GM15510 (cell line): ENCODE results near the gene G2E3.

Experiments
- POLR2A ChIP-seq: IDR thresholded peaks from 3 replicates; pipeline ENCODE4 v1.6.1; 2011; ENCODE audit warnings: borderline replicate concordance; ENCODE audit not compliant: insufficient read length; ENCODE audit errors: extremely low read depth

G2E3 gene

DNA sequence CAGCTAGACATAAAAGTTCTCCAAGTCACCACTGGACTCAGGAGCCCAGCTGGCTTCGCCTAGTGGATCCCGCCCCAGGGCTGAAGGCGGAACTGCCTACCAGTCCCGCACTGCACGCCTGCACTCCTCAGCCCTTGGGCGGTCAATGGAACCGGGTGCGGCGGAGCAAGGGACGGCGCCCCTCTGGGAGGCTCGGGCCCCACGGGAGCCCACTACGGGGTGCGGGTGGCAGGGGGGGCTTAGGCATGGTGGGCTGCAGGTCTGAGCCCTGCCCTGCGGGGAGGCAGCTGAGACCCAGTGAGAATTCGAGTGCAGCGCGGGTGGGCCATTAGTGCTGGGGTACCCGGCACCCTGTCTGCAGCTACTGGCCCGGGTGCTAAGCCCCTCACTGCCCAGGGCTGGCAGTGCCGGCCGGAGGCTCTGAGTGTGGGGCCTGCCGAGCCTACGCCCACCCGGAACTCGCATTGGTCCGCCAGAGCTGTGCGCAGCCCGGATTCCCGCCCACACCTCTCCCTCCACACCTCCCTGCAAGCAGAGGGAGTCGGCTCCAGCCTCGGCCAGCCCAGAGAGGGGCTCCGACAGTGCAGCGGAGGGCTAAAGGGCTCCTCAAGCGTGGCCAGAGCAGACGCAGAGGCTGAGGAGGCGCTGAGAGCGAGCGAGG lies 11.4 kb upstream of the G2E3 start:
- no peak for TF ChIP-seq POLR2A

DNA sequence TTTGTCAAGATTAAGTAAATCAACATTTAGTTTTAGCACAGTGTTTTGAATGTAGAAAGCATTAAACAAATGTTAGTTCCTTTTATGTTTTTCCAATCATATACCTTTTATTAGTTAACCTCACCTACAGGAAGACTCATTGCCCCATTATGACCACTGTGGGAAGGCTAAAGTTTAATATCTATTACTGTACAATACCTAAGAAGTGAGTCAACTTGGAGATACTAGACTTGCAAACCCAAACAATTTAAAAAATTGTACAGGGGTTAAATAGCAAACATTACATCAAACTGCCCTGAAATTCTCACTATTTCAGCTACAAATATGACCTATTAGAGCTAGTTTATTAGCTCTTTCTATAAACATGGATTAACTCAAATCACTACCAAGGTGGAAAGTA lies 8.6 kb upstream of the G2E3 start:
- TF ChIP-seq POLR2A: no peak

DNA sequence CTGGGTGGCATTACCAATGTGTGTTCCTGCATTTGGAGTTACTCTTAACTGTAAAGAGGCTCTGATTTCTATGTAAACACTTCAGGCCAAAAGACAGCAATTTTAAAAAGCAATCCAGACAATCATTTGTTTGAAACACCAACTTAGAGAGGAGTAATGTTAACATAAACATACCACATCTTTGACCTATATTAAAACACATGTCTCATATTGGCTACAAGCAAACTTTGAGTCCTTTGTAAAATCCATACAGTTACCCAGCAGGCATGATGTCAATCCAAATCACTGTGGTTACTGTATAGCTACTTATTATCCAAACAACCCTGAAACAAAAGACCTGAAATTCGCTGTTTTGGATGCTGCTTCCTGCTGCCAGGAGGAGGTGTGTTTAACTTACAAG lies 7.5 kb upstream of the G2E3 start:
- no peak for TF ChIP-seq POLR2A

DNA sequence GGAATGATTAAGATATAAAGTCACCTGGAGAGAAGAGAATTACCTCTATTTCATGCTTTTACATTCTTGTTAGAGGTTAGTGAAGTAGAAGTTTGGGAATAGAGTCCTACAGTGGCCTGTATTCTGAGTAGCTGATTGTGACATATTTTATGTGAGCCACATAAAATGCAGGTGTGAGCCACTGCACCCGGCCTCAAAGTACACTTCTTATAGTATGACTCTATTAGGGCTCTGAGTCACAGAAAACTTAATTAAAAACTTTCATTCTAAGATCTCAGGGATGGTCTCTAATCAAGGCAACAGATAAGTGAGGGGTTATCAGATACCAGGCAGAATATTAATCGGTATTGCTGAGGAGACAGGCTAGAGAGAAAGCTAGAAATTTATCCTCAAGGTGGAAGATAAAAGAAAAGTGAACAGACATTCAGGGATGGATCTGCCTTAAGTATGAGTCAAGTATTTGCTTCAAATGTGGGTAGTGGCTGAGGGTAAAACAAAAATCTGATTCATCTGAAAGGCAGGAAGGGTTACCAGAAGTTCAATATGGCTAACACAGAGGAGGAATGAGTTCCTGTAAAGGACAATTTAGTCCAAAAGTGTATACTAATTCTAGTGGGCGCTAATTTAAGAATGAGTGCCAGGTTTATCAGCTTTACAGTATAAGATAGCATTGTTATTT lies 5.5 kb upstream of the G2E3 start:
- no peak for TF ChIP-seq POLR2A

DNA sequence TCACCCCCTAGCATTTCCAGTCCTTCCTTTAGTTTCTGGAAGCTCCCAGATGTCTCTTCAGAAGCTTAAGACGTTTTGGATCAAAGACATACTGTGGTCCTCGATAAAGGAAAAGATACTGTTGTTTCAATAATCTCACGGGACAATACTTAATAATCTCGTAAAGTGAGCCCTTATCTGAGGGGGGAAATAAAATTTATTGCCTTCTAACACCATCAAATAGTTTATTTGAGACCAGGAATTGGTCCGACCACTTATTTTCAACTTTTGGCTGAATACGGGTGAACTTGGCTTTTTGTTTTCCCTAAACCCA lies 640 bp upstream of the G2E3 start:
- no peak for TF ChIP-seq POLR2A

DNA sequence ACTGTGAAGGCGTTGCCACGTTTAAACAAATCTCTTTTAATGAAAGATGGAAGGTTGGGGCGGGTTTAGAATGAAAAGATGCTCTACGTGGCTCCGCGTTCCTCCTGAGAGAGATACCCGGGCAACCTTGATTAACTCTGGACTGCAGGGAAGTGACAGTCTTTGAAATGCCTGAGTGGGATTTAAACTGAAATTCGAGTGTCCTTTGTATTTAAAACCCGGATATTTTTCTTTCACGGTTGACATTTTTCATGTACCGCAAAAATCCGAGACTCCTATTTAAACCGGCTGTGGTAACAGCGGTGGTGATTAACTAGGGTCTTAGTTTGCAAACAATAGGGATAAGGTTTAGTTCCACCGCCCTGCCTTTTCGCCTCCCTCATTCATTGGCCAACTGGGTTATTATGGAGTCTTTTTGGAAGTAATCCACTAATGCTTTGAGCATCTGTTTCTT lies 707 bp downstream of the G2E3 start:
- no peak for TF ChIP-seq POLR2A

DNA sequence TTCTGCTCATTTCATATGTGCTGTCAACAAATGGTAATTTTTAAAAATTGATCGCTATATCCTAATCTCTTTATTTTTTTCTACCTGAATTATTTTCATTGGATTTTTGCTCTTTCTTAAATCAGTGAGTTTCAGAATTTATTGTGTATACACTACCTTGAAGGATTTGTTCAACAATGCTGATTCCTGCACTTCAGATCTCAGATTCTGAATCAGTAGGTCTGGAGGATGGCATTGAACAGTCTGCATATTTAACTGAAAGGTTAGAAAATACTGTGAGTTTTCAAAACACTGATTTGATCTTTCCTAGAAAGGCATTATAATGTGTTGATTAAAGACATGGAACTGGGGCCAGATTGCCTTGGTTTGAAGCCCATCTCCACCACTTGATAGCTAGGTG lies 1.6 kb downstream of the G2E3 start:
- no peak for TF ChIP-seq POLR2A

DNA sequence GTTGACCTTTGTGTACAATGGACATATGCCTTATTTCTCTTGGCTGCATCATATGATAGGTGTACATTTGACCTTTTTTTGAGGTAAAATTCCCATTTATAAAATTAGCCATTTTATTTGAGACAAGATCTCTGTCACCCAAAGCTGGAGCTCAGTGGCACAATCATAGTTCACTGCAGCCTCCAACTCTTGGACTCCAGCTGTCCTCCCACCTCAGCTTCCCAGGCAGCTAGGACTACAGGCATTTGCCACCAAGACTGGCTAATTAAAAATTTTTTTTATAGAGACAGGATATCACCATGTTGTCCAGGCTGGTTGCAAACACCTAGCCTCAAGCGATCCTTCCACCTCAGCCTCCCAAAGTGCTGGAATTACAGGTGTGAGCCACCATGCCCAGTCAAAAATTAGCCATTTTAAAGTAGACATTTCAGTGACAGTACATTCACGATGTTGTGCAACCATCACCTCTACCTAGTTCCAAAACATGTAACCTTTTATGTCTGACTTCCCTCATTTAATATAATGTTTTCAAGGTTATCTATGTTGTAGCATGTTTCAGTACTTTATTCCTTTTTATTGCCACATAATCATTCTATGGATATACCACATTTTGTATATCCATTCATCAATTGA lies 5.4 kb downstream of the G2E3 start:
- no peak for TF ChIP-seq POLR2A

DNA sequence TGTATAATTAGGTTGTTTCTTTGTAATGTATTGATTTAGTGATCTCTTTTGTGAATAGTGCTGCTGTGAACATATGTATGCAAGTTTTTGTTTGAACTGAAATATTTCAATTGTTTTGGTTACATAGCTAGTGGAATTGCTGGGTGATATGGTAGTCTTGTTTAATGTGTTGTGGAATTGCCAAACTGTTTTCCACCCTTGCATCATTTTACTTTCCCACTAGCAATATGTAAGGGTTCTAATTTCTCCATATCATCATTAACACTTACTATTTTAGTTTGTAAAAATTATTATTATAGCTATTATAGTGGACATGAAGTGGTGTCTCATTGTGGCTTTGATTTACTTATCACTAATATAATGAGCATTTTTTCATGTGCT lies 5.9 kb downstream of the G2E3 start:
- TF ChIP-seq POLR2A: no peak

DNA sequence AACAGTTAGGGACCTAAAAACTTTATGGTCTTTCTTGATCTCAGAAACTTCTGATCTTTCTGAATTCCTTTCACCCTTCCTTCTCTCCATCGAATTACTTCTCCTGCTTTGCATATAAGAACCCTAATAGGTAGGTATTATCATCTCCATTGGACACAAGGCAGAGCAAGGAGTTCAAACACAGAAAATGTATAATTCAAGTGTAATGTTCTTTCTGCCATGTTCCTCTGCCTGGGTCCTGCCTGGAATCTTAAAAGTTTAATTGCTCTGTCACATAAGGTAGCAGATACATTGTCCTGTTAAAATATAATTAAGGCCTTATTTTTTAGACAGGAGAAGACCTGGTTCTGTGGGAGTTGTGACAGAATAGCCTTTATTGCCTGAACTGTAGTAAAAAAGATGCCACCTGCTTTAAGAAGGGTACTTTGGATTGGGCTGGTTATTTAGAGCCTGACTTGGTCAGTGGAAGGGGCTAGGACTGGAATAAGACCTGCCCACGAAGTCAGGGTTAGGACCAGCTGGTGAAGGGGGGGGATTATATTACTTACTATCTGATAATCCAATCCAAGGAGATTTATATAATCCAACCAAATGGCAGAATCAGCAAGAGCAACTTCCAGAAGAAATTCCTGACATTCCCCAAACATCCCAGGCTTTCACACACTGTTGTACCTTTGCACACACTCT lies 10.4 kb downstream of the G2E3 start:
- TF ChIP-seq POLR2A: no peak

DNA sequence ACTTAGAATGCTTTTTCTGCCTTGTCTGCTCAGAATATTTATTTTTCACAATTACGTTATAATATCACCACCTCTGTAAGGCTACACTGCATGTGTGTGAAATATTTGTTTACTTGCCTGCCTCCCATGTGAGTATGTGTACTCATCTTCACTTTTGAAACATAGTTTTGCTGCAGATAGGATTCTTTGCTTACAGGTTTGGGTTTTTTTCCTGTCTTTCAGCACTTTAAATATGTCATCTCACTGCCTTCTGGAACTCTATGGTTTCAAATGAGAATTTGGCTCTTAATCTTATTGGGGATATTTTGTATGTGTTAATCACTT lies 10.9 kb downstream of the G2E3 start:
- TF ChIP-seq POLR2A: no peak

DNA sequence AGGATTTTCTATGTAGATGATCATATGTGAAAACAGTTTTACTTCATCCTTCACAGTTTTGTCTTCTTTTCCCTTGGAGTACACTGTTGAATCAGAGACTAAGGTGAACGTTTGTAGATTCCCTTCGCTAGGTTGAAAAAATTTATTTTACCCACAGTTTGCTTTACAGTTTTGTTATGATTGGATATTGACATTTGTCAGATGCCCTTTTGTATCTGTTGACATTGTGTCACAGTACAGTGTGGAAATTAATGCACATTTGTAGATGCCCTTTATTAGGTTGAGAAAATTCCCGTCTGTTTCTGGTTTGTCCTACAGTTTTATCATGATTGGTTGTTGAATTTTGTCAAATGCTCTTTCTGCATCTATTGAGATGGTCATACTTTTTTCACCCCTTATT lies 13.3 kb downstream of the G2E3 start:
- no peak for TF ChIP-seq POLR2A

DNA sequence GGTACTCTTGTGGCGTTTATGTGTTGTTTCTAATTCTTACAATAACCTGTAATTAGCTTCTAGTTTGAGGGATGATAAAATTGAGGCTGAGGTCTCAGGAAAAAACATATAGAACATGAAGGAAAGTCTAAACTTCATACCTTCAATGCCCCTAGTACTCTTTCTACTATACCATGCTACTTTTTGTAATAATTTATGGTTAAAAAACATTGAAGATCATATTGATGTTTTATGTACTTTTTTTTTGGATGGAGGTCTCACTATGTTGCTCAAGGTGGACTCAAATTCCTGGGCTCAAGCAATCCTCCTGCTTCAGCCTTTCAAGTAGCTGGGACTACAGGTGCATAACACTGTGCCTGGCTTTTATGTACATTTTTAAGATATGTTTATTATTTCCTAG lies 13.8 kb downstream of the G2E3 start:
- TF ChIP-seq POLR2A: no peak

DNA sequence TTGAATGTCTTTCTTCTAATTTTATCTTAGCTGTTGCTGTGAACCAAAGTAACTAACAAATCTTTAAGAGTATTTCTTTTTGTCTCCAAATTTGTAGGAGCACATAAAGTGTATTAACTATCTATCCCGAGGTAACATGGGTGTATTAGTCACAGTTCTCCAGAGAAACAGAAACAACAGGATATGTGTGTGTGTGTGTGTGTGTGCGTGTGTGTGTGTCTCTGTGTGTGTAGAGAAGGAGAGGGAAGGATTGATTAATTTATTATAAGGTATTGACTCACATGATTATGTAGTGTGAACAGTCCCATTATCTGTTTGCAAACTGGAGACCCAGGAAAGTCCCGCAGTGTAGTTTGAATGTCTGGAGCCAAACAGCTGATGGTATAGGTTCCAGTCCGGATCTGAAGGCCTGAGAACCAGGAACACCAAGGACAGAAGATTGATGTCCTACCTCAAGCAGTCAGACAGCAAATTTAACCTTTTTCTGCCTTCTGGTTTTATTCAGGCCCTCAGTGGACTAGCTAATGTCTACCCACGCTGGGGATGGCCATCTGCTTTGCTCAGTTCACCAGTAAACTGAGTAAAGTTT lies 14.4 kb downstream of the G2E3 start:
- no peak for TF ChIP-seq POLR2A

DNA sequence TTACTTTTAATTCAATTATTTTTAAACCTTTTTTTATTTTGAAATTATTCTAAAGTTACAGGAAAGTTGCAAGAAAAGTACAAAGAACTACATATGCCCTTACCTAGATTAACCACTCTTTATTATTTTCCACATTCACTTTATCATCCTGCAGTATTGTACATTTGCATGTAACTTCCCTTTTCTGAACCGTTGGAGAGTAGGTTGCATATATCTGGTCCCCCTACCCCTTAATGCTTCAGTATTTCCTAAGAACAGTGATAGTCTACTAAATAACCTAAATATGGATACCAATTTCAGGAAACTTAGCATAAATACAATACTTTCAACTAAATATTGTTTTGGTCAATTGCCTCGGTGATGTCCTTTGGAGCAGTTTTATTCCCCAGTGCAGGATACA lies 15.0 kb downstream of the G2E3 start:
- no peak for TF ChIP-seq POLR2A
